ENCODE measurements around the gene HBA1. TPM values are rescaled to one million over a fixed set of nuclear protein-coding genes. Genes with fewer than 3 reads are reported as not detected.

HBA1 gene
- total RNA-seq, 1 experiment from 2014 or later: 3.4 TPM

DNA sequence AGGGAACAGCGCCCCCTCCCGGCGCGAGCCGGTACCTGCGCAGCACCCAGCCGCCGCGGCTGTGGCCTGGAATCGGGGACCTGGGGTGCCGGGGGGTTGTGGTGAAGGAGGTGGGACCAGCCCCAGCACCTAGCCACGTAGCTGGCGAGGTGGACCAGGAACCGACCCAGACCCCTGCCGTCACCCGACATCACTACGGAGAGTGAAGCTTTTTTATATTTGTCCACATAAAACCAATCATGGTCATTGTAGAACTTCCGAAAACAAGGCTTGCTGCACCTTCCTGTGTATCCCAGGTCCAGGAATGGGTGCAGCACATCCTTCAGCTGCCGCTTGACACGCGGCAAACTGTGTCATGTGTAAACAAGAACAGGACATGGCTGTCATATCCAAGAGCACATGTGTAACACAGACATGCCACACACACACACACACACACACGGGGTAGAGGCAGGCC lies 5.1 kb downstream of the HBA1 start (continued):
- TF ChIP-seq, protein P1, sequence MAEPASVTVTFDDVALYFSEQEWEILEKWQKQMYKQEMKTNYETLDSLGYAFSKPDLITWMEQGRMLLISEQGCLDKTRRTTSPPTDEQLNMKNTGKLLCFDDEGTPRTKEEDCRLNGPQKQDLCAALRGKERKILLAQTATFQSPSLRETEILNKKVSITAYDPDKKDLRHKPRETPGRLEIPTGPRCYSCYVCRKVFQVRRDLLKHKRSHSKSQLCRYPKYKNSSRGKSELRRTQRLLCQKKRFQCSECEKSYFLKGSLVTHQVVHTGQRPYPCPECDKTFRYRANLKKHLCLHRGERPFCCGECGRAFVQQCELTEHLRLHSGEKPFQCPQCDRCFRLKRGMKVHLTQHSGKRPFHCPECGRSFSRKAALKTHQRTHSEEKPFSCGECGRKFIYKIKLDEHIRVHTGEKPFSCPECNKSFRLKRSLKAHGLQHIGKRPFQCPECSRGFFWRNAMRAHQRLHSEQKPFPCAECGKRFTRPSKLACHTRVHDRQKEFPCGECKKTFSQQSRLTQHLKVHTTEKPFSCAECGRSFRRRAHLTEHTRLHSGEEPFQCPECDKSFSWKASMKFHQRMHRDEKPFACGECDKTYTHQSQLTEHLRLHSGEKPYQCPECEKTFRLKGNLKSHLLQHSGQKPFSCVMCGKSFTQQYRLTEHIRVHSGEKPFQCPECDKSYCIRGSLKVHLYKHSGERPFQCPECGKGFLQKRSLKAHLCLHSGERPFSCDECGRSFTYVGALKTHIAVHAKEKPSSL (CRISPR knock-in tag; conservative IDR thresholded peaks at IDR 0.05): no peak
- TF ChIP-seq OVOL2 (CRISPR knock-in tag; IDR thresholded peaks at IDR 0.05; ENCODE audit: borderline replicate concordance): no peak
- TF ChIP-seq, protein P2, sequence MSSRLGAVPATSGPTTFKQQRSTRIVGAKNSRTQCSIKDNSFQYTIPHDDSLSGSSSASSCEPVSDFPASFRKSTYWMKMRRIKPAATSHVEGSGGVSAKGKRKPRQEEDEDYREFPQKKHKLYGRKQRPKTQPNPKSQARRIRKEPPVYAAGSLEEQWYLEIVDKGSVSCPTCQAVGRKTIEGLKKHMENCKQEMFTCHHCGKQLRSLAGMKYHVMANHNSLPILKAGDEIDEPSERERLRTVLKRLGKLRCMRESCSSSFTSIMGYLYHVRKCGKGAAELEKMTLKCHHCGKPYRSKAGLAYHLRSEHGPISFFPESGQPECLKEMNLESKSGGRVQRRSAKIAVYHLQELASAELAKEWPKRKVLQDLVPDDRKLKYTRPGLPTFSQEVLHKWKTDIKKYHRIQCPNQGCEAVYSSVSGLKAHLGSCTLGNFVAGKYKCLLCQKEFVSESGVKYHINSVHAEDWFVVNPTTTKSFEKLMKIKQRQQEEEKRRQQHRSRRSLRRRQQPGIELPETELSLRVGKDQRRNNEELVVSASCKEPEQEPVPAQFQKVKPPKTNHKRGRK (CRISPR knock-in tag; IDR thresholded peaks at IDR 0.05; ENCODE audit: borderline replicate concordance): 0 out of 2 replicates have a peak, but pooled peaks have one; percentile 67
- TF ChIP-seq ZNF232 (CRISPR knock-in tag; IDR thresholded peaks at IDR 0.05): no peak

DNA sequence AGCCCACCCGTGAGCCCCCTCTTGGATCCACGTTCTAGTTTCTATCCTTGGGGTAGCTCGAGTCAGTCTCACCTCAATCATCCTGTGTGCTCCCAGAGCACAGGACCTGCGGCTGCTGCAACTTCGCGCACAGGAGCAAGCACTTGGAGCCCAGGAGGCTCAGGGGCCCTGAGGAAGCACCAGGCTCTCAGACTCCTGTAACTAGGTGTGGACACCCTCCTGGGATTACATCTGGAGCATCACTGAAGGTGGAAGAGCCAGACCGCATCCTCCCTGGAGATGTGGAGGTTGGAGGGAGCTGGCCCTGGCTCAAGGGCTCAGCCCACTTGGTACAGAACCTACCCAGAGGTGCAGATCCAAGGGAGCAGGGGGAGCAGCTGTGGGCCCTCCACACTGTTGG lies 6.5 kb downstream of the HBA1 start:
- TF ChIP-seq NR2C2 (CRISPR knock-in tag; IDR thresholded peaks at IDR 0.05): no peak
- no peak for TF ChIP-seq ZBTB21 (CRISPR knock-in tag; IDR thresholded peaks at IDR 0.05; ENCODE audit: borderline replicate concordance)
- TF ChIP-seq MXD4 (CRISPR knock-in tag; IDR thresholded peaks at IDR 0.05; ENCODE audit: borderline replicate concordance): no peak
- no peak for TF ChIP-seq ZNF416 (CRISPR knock-in tag; IDR thresholded peaks at IDR 0.05)
- no peak for TF ChIP-seq SP1 (CRISPR knock-in tag; conservative IDR thresholded peaks at IDR 0.05)
- TF ChIP-seq, protein P3, sequence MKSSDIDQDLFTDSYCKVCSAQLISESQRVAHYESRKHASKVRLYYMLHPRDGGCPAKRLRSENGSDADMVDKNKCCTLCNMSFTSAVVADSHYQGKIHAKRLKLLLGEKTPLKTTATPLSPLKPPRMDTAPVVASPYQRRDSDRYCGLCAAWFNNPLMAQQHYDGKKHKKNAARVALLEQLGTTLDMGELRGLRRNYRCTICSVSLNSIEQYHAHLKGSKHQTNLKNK (CRISPR knock-in tag; IDR thresholded peaks at IDR 0.05): no peak
- TF ChIP-seq, protein P4, sequence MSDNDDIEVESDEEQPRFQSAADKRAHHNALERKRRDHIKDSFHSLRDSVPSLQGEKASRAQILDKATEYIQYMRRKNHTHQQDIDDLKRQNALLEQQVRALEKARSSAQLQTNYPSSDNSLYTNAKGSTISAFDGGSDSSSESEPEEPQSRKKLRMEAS (CRISPR knock-in tag; IDR thresholded peaks at IDR 0.05): no peak
- no peak for TF ChIP-seq ZNF232 (CRISPR knock-in tag; IDR thresholded peaks at IDR 0.05)
- TF ChIP-seq, protein P5, sequence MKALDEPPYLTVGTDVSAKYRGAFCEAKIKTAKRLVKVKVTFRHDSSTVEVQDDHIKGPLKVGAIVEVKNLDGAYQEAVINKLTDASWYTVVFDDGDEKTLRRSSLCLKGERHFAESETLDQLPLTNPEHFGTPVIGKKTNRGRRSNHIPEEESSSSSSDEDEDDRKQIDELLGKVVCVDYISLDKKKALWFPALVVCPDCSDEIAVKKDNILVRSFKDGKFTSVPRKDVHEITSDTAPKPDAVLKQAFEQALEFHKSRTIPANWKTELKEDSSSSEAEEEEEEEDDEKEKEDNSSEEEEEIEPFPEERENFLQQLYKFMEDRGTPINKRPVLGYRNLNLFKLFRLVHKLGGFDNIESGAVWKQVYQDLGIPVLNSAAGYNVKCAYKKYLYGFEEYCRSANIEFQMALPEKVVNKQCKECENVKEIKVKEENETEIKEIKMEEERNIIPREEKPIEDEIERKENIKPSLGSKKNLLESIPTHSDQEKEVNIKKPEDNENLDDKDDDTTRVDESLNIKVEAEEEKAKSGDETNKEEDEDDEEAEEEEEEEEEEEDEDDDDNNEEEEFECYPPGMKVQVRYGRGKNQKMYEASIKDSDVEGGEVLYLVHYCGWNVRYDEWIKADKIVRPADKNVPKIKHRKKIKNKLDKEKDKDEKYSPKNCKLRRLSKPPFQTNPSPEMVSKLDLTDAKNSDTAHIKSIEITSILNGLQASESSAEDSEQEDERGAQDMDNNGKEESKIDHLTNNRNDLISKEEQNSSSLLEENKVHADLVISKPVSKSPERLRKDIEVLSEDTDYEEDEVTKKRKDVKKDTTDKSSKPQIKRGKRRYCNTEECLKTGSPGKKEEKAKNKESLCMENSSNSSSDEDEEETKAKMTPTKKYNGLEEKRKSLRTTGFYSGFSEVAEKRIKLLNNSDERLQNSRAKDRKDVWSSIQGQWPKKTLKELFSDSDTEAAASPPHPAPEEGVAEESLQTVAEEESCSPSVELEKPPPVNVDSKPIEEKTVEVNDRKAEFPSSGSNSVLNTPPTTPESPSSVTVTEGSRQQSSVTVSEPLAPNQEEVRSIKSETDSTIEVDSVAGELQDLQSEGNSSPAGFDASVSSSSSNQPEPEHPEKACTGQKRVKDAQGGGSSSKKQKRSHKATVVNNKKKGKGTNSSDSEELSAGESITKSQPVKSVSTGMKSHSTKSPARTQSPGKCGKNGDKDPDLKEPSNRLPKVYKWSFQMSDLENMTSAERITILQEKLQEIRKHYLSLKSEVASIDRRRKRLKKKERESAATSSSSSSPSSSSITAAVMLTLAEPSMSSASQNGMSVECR (CRISPR knock-in tag; IDR thresholded peaks at IDR 0.05; ENCODE audit: borderline replicate concordance): no peak
- TF ChIP-seq, protein P6, sequence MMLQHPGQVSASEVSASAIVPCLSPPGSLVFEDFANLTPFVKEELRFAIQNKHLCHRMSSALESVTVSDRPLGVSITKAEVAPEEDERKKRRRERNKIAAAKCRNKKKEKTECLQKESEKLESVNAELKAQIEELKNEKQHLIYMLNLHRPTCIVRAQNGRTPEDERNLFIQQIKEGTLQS (CRISPR knock-in tag; conservative IDR thresholded peaks at IDR 0.05): no peak
- TF ChIP-seq, protein P7, sequence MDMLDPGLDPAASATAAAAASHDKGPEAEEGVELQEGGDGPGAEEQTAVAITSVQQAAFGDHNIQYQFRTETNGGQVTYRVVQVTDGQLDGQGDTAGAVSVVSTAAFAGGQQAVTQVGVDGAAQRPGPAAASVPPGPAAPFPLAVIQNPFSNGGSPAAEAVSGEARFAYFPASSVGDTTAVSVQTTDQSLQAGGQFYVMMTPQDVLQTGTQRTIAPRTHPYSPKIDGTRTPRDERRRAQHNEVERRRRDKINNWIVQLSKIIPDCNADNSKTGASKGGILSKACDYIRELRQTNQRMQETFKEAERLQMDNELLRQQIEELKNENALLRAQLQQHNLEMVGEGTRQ (CRISPR knock-in tag; IDR thresholded peaks at IDR 0.05): no peak
- ChIA-PET POLR2A (no interaction called here), CTCF (interaction anchor here (0.6 to 4.8 kb wide), 6 partner anchors 65 to 170 kb away, joined by 3 to 50 read pairs (median 8); no protein-coding TSS in a partner anchor)
- DNase-seq (ENCODE audit: low spot score): no peak
- no peak overlapping the region for H3K4me3 Mint-ChIP-seq
- H3K4me1 Mint-ChIP-seq: no peaks in the 10 kb centered on the region
- no peak for ATAC-seq
- no peaks in the 10 kb centered on the region for H3K9me3 Mint-ChIP-seq
- H3K36me3 Mint-ChIP-seq: peaks cover 8% of the 10 kb centered on the region
- peak overlapping the region; percentile 81 for H3K27ac Mint-ChIP-seq
- peaks cover 28% of the 10 kb centered on the region for H3K27me3 Mint-ChIP-seq (ENCODE audit: low read depth)

Data from WTC11 (cell line).